HG02623 (cell line): Measurements from ENCODE around the gene C1orf159.
"Not testable (repeated sequence)": the region's sequence is repeated elsewhere in the genome, so short reads cannot be mapped to it uniquely, and the experiment has no call there.

Source experiments
- ATAC-seq: cut with Tn5 transposase; IDR thresholded peaks from one replicate; pipeline ENCODE4 v1.9.1; 2021; ENCODE audit warnings: moderate library complexity; ENCODE audit not compliant: unreplicated experiment

C1orf159 gene

DNA sequence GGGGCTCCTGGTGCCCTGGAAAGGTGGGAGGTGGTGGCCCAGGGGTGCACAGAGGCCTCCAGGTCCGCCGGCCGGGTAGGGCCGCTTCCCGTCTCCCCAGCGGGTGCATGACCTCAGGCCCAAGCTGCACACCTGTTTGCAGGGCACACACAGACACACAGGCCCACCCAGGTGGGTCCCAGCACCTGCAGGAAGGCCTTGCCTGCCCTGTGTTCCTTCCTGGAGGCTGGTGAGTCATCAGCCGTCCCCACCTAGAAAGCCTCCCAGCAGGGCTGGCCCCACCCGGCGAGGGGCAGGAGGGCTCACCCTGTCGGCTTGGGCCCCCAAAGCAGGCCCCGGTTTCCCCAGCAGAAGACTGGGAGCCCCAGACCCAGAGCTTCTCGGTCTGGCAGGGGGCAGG is 34.2 kb upstream of the C1orf159 start:
- no peak for ATAC-seq

DNA sequence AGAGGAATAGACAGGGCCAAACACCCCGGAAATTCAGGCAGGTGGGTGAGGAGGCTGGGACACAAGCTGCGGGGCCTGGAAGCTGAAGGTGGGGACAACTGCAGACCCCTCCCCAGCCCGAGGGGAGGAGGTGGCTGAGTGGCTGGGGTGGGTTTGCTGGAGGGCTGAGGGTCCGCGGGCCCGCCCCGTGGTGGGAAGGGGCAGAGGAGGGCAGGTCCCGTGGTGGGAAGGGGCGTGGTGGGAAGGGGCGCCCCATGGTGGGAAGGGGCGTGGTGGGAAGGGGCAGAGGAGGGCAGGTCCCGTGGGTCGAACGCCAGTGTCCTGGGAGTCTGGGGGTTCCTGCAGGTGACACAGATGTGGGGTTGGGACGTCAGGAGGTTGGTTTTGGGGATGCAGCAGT is 33.5 kb upstream of the C1orf159 start:
- ATAC-seq: no peak

- no peak for ATAC-seq
These were observed 32.7 kb upstream of the C1orf159 start for GRCh38 chr1:1148569-1148968.

GRCh38 chr1:1148061-1148460 is 32.2 kb upstream of the C1orf159 start:
- ATAC-seq: no peak

DNA sequence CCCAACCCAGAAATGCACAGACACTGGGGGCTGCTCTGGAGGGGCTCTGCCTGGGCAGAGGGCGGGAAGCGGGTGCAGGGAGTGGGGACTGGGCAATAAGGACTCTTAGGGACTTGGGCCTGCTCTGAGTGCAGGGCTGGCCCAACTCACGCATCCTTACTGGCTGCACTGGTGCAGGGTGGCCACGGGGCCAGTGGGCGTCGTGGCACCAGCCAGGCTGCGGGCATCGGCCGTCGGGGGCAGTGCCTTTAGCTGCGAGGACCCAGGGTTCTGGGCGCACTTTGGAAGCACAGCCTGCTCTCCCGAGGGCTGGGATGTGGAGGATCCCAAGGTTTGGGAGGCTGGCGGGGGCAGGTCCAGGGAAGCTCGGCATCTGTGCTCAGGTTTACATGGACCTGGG is 30.7 kb upstream of the C1orf159 start:
- no peak for ATAC-seq

GRCh38 chr1:1146026-1146425 is 30.1 kb upstream of the C1orf159 start:
- ATAC-seq: no peak

GRCh38 chr1:1145547-1145914 is 29.6 kb upstream of the C1orf159 start:
- no peak for ATAC-seq

DNA sequence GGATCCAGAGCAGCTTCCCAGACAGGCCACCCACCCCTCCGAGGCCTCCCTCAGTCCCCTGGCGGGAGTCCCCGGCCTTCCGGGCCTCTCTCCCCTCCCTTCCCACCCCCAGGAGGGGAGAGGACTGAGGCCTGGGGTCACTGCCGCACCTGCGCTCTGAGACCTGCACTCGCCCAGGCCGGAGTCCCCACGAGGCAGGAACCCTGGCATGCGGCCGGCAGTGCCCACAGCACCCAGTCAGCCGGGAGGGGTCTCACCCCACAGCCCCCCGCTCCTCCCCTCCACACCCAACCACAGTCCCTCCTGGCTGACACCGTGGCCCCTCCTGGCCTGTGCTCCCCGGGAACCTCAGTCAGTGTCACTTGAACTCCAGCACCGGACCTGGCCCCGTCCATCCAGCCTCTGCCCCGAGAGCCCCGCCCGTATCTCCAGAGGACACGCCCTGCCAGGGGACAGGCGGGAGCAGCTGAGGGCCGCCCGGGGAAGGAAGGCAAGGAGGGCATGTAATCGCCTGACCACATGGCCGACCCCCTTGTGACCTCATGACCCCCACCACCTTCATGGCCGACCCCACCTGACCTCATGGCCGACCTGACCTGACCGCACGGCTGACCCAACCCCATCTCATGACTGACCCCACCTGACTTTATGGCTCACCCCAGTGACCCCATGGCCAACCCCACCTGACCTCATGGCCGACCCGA is 29.1 kb upstream of the C1orf159 start:
- ATAC-seq: no peak

DNA sequence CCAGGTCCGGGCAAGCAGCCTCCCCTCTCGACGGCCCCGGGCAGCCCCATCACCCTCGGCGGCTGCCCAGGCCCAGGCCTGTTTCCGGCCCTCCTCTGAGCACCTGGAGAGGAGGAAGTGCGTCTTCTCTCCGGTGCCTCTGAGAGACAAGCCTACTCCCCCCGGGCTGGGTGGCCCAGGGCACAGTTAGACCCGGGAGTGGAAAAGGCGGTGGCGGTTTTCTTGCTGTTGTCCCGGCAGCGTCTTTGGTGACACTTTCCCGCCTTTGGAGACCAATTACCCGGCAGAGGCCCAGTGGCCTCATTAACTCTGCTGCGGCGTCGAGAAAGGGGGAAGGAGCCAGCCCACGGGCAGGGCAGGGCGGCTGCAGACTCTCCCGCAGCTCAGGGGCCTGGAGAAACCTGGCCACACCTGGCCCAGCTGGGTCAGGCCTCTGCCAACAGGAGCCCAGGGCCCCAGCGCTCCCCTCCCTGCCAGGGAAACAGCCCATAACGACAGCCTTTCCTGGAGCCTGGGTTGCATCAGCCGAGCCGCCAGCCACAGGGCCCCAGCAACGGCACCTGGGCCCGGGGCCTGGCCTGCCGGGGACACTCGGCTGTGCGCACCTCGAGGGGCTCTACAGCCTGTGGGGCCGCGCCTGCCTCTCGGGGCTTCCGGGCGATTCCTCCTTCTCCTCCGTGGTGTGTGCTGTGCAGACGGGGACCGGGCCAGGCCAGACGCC is 28.4 kb upstream of the C1orf159 start:
- no peak for ATAC-seq

GRCh38 chr1:1143636-1144035 is 27.7 kb upstream of the C1orf159 start:
- no peak for ATAC-seq

GRCh38 chr1:1142844-1143243 is 27.0 kb upstream of the C1orf159 start:
- ATAC-seq: no peak

- ATAC-seq: not testable (repeated sequence)
These were observed 26.5 kb upstream of the C1orf159 start for GRCh38 chr1:1142352-1142751.

- ATAC-seq: no peak
These were observed 26.0 kb upstream of the C1orf159 start for GRCh38 chr1:1141911-1142250.

DNA sequence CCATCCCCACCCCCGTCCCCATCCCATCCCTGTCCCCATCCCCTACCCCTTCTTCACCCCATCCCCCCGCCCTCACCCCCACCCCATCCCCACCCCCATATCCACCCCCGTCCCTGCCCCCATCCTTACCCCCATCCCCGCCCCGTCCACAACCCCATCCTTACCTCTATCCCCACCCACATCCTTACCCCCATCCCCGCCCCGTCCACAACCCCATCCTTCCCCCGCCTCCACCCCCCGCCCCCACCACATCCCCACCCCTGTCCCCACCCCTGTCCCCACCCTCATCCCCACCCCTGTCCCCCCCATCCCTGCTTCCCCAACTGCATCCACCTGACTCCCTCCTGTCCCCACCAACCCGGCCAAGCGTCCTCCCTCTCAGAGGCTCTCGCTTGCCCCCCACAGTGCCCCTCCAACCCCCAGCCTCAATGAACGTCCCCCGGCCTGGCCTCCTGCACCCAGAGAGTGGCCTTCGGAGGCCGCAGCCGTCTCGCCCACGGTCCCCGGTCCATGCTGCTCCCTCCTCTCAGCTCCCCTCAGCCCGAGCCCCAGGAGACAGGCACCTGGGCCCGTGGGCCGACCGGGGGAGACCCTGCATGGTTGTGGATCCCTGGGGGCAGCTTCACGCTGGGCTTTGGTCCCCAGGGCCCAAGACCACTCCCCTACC is 25.5 kb upstream of the C1orf159 start:
- ATAC-seq: no peak

DNA sequence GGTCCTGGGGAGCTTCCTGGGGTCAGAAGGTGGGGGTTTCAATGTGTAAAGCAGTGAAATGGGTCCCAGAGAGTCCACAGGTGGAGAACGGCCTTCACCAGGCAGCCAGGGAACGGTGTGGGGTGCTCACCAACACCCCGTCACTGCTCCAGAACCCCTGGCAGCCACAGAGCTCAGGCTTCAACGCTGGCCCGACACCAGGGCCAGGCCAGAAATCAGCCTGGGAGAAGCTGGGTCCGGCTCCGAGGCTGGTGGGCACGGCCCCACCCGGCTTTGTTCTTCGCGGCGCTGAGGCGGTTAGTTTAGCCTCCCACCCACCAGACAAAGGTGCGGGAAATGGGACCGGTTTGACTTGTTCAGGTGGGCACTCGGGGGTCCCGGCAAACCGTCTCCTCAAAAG is 24.8 kb upstream of the C1orf159 start:
- no peak for ATAC-seq

GRCh38 chr1:1137256-1138045 is 21.6 kb upstream of the C1orf159 start:
- no peak for ATAC-seq

DNA sequence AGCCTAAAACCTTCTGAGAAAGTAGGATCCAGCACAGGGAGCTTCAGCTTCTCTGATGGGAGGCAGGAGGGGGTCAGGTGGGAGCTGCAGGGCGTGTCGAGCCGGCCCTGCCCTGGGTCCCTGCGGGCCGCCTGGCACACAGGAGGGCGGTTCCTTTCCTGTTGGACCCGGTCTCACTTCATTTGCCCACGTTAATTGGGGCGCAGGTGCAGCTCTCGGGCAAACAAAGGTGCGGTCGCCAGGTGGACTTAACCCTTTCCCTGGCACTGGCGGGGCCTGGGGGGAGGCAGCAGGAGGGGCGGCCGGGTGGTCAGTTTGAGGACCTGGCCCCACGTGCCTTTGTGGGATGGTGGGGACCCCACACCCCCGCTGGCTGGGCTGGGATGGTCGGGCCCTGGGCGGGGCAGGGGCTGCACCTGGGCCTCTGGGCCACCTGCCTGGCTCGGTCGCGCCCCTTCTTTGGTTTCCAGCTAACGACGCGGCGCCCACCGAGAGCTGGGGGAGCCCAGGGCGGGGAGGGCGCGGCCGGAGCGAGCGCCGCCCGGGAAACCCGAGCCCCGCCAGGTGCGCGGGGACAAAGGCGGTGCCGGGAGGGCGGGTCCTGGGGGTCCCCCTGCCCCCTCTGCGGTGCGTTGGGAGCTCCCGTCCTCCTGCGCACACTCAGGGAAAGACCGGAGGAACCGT is 20.8 kb upstream of the C1orf159 start:
- ATAC-seq: no peak

GRCh38 chr1:1135339-1136136 is 19.6 kb upstream of the C1orf159 start:
- ATAC-seq: no peak

DNA sequence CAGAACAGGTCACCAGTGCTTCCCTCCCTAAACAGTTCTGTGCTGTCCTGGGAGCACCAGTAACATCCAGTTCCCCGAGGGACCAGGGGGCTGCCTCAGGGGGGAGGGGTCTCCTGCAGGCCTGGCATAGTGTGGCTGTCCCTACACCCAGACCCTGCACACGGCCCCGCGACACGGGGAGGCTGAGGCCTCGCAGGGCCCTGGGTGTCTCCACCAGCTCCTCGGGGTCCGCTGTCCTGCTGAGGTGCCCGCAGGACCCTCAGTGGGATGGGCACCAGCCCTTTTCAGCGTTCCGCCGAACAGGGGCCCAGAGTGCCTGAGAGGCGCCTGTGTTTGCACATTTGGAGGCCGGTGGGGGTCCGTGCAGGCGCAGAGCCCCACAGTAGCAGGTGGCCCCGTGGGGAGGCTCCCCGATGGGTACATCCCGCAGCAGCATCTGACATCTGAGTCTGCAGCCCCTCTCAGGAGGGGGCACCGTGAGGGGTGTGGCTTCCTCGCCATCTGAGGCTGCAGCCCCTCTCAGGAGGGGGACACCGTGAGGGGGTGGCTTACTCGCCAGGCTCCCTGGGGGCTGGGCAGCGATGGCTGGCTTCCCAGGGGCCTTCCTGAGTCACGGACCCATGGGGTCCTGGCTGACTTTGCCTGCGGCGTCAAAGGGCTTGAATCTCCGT is 18.5 kb upstream of the C1orf159 start:
- ATAC-seq: no peak
